Measurements from ENCODE around the gene MED22.

Gene MED22

GRCh38 chr9:133294257-133294656 lies 53.7 kb downstream of the MED22 start:
- no peak overlapping the region for H3K4me3 ChIP-seq (ENCODE audit: low read length)
- no peak for DNase-seq (ENCODE audit: low read depth)
- TF ChIP-seq, protein P1, sequence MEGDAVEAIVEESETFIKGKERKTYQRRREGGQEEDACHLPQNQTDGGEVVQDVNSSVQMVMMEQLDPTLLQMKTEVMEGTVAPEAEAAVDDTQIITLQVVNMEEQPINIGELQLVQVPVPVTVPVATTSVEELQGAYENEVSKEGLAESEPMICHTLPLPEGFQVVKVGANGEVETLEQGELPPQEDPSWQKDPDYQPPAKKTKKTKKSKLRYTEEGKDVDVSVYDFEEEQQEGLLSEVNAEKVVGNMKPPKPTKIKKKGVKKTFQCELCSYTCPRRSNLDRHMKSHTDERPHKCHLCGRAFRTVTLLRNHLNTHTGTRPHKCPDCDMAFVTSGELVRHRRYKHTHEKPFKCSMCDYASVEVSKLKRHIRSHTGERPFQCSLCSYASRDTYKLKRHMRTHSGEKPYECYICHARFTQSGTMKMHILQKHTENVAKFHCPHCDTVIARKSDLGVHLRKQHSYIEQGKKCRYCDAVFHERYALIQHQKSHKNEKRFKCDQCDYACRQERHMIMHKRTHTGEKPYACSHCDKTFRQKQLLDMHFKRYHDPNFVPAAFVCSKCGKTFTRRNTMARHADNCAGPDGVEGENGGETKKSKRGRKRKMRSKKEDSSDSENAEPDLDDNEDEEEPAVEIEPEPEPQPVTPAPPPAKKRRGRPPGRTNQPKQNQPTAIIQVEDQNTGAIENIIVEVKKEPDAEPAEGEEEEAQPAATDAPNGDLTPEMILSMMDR (IDR thresholded peaks at IDR 0.05; ENCODE audit: insufficient read depth, low read depth, low read length, missing control alignments): no peak

DNA sequence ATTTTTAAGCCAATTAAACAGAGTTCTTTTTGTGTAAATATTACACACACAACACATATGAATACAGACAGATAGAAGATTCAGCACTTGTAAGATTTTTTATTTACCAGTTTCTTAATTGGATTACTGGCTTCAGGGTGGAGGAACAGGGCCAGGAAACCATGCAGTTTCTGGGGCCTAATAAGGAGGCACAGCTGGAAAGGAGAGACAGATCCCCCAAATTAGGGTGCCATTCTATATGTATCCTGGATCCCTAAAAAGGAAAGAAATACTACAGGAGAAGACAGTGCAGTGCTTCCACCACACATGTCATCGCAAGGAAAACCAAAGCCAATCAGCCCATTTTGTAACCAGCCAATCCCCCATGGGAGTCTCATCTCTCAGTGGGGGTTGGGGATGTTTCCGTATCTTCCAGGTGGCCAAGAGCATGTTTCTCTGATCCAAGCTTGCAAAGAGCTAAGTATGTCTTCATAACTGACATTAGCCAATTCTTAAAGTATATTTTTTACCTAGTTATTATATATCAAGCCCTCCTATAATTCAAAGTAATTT lies 57.1 kb downstream of the MED22 start:
- TF ChIP-seq, protein P1 (IDR thresholded peaks at IDR 0.05; ENCODE audit: insufficient read depth, low read depth, low read length, missing control alignments): no peak
- H3K4me3 ChIP-seq (ENCODE audit: low read length): no peak overlapping the region
- DNase-seq (ENCODE audit: low read depth): no peak

Data from epithelial cell of esophagus (primary cell).